PC-3 (cell line): ENCODE results near the gene MRPS24. TPM values are rescaled to one million over a fixed set of nuclear protein-coding genes. Genes with fewer than 3 reads are reported as not detected.
"Not testable (repeated sequence)": the region's sequence is repeated elsewhere in the genome, so short reads cannot be mapped to it uniquely, and the experiment has no call there.

Experiments used
- ATAC-seq: fragments of 200-7000 bp; cut with Tn5 transposase; 2 replicates; pipeline ENCODE4 v1.9.1; 2020; ENCODE audit warnings: mild to moderate bottlenecking, moderate library complexity
- BruUV-seq: library from RNA; stranded (reverse); fragments of 400-500 nt; replicated peaks from 2 replicates; lab custom pipeline; 2021; lab: Mats Ljungman, UMichigan
- CTCF ChIA-PET: fragments of 300-600 bp; sonication (Branson Sonifier 250); formaldehyde crosslinking; loops from one replicate; lab custom pipeline; 2022; ENCODE audit warnings: antibody characterized with exemption; lab: Charles Lee
- POLR2A ChIA-PET: fragments of 300-600 bp; sonication (Branson Sonifier 250); formaldehyde crosslinking; loops from one replicate; lab custom pipeline; 2022; ENCODE audit warnings: antibody characterized with exemption; ENCODE audit not compliant: unreplicated experiment; lab: Charles Lee
- DNase-seq: peaks from one replicate; pipeline ENCODE4 v3.0.0-alpha.2; 2015
- H2AFZ ChIP-seq: fragments of 300-600 bp; sonication (generic); 2 replicates; pipeline ENCODE4 v1.6.0; 2016; ENCODE audit warnings: antibody characterized with exemption, low read length
- H3F3A ChIP-seq: fragments of 300-600 bp; sonication (generic); one replicate; pipeline ENCODE4 v1.6.0; 2017; ENCODE audit warnings: antibody characterized with exemption, low read length, control low read depth, mild to moderate bottlenecking; ENCODE audit not compliant: unreplicated experiment
- H3K27ac ChIP-seq: fragments of 300-600 bp; sonication (generic); 2 replicates; pipeline ENCODE4 v1.5.1; 2016; ENCODE audit warnings: mild to moderate bottlenecking, low read length
- H3K27me3 ChIP-seq: fragments of 300-600 bp; sonication (generic); 2 replicates; pipeline ENCODE4 v1.6.1; 2016; ENCODE audit warnings: low read length, mixed read lengths
- H3K36me3 ChIP-seq: fragments of 300-600 bp; sonication (generic); 2 replicates; pipeline ENCODE4 v1.6.1; 2016; ENCODE audit warnings: low read depth, mixed run types, low read length, mixed read lengths
- H3K4me1 ChIP-seq: fragments of 300-600 bp; sonication (generic); 2 replicates; pipeline ENCODE4 v1.5.1; 2016; ENCODE audit warnings: low read length; ENCODE audit not compliant: insufficient read depth
- H3K4me2 ChIP-seq: fragments of 300-600 bp; sonication (generic); 2 replicates; pipeline ENCODE4 v1.6.0; 2016; ENCODE audit warnings: low read length
- H3K4me3 ChIP-seq: fragments of 300-600 bp; sonication (generic); 2 replicates; pipeline ENCODE4 v1.5.1; 2016; ENCODE audit warnings: mild to moderate bottlenecking, low read length, mixed read lengths
- H3K79me2 ChIP-seq: fragments of 300-600 bp; sonication (generic); 2 replicates; pipeline ENCODE4 v1.6.1; 2017; ENCODE audit warnings: low read length, mixed read lengths
- H3K9ac ChIP-seq: fragments of 300-600 bp; sonication (generic); 2 replicates; pipeline ENCODE4 v1.6.0; 2016; ENCODE audit warnings: mild to moderate bottlenecking, low read length
- H3K9me2 ChIP-seq: fragments of 300-600 bp; sonication (generic); replicated peaks from 2 replicates; pipeline ENCODE4 v1.6.1; 2016; ENCODE audit warnings: mixed run types, low read length, mixed read lengths
- H3K9me3 ChIP-seq: fragments of 300-600 bp; sonication (generic); 2 replicates; pipeline ENCODE4 v1.6.1; 2016; ENCODE audit warnings: low read length, mixed read lengths
- H4K20me1 ChIP-seq: fragments of 300-600 bp; sonication (generic); 2 replicates; pipeline ENCODE4 v1.6.1; 2016; ENCODE audit warnings: low read length, mixed read lengths
- EZH2 ChIP-seq: fragments of 300-600 bp; sonication (generic); IDR thresholded peaks from one replicate; pipeline ENCODE4 v1.6.1; 2017; ENCODE audit warnings: antibody characterized with exemption, mild to moderate bottlenecking, low read length; ENCODE audit not compliant: unreplicated experiment
- EZH2phosphoT487 ChIP-seq: fragments of 300-600 bp; sonication (generic); IDR thresholded peaks from 2 replicates; pipeline ENCODE4 v1.6.1; 2018; ENCODE audit warnings: mild to moderate bottlenecking, antibody characterized with exemption, low read length, borderline replicate concordance
- intact Hi-C: fragments of 100-400 bp; cut with micrococcal nuclease; formaldehyde crosslinking; loops from 2 replicates; pipeline ENCODE4 v1.9.0; 2023
- total RNA-seq: library from RNA; depleted of rRNA; stranded (reverse); fragments of >200 nt; gene quantifications from 2 replicates; pipeline ENCODE4 v1.2.3, GENCODE V29; 2014
- TF ChIP-seq, protein P1 (sequence below): fragments of 300-600 bp; sonication (generic); conservative IDR thresholded peaks from 2 replicates; pipeline ENCODE4 v1.5.1; 2017; ENCODE audit warnings: antibody characterized with exemption, low read depth, mild to moderate bottlenecking, low read length

Gene MRPS24
- total RNA-seq, 1 experiment from 2014 or later = 200 TPM

DNA sequence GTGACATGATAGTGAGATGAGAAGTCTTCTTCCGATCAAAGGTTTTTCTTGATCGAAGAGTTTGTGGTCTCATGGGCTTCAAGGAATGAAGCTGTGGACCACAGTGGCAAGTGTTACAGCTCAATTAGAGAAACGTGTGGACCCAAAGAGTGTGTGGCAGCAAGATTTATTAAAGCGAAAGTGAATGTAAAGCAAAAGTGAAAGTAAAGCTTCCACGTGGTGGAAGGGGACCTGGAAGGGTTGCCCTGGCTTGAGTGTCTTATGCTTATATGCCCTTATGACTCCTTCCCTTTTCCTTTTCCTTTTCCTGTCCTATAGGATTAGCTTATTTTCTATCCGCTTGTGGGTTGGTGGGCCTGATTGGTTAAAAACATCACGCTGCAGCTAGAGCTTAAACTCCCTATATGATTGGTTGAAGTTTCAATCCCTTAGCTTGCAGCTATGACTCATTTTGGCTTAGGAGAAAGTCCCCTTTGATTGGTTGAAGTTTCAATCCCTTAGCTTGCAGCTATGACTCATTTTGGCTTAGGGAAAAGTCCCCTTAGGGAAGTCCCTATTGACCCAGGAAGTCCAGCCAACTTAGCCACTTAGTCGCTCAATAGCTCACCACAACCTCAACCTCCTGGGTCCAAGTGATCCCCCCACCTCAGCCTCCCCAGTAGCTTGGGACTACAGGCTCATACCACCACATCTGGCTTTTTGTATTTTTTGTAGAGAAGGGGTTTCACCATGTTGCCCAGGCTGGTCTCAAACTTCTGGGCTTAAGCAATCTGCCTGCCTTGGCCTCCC lies 34.7 kb downstream of the MRPS24 start:
- H3K27ac ChIP-seq = no peak overlapping the region
- H3K36me3 ChIP-seq = no peaks in the 10 kb centered on the region; the same call in 1 of the 2 replicates
- DNase-seq = peak; percentile 46
- intact Hi-C loops = loop anchor here (5.0 kb wide), 1 partner anchor 187 kb away; no protein-coding TSS in a partner anchor
- no peaks in the 10 kb centered on the region for H3K9me2 ChIP-seq
- H3K9ac ChIP-seq = no peak overlapping the region
- H3K9me3 ChIP-seq = no peaks in the 10 kb centered on the region
- H4K20me1 ChIP-seq = no peaks in the 10 kb centered on the region
- H3K4me1 ChIP-seq = 0 out of 2 replicates have a peak, but pooled peaks cover 3% of the 10 kb centered on the region
- TF ChIP-seq, protein P1, sequence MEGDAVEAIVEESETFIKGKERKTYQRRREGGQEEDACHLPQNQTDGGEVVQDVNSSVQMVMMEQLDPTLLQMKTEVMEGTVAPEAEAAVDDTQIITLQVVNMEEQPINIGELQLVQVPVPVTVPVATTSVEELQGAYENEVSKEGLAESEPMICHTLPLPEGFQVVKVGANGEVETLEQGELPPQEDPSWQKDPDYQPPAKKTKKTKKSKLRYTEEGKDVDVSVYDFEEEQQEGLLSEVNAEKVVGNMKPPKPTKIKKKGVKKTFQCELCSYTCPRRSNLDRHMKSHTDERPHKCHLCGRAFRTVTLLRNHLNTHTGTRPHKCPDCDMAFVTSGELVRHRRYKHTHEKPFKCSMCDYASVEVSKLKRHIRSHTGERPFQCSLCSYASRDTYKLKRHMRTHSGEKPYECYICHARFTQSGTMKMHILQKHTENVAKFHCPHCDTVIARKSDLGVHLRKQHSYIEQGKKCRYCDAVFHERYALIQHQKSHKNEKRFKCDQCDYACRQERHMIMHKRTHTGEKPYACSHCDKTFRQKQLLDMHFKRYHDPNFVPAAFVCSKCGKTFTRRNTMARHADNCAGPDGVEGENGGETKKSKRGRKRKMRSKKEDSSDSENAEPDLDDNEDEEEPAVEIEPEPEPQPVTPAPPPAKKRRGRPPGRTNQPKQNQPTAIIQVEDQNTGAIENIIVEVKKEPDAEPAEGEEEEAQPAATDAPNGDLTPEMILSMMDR = no peak
- no peak for TF ChIP-seq EZH2
- no peak for TF ChIP-seq EZH2phosphoT487
- H3K4me2 ChIP-seq = peak overlapping the region; percentile 18; the same call in 1 of the 2 replicates
- no peaks in the 10 kb centered on the region for H3K27me3 ChIP-seq
- no peaks in the 10 kb centered on the region for H3K79me2 ChIP-seq
- CTCF ChIA-PET = no interaction called here
- BruUV-seq = no TSS peak
- POLR2A ChIA-PET = no interaction called here
- no peak overlapping the region for H3K4me3 ChIP-seq
- no peaks in the 10 kb centered on the region for H3F3A ChIP-seq
- no peak for ATAC-seq
- no peak overlapping the region for H2AFZ ChIP-seq

DNA sequence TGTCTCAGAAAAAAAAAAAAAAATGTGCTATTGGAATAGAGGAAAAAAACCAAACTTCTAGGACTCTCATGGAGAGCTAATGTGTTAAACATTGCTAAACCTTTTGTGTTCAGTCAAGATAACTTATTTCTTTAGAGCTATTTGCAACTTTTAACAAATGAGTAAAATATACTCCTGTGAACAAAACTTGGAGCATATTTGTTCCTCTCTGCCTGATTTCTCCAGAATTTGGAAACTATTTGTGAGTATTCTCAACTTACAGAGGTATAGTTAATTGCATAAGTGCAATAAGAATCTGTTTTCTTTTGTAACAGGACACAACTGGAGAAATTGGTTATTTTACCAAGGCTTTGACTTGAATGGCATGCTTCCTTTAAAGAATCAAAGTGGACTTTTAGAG lies 38.4 kb downstream of the MRPS24 start:
- H4K20me1 ChIP-seq, CTCF ChIA-PET, H2AFZ ChIP-seq, H3K9me3 ChIP-seq, H3K4me3 ChIP-seq, ATAC-seq, POLR2A ChIA-PET, H3K27ac ChIP-seq, H3K79me2 ChIP-seq, H3K4me1 ChIP-seq, intact Hi-C loops, H3K9ac ChIP-seq, H3K27me3 ChIP-seq, DNase-seq, BruUV-seq, H3K9me2 ChIP-seq, H3F3A ChIP-seq, H3K4me2 ChIP-seq, H3K36me3 ChIP-seq: not testable (repeated sequence)

DNA sequence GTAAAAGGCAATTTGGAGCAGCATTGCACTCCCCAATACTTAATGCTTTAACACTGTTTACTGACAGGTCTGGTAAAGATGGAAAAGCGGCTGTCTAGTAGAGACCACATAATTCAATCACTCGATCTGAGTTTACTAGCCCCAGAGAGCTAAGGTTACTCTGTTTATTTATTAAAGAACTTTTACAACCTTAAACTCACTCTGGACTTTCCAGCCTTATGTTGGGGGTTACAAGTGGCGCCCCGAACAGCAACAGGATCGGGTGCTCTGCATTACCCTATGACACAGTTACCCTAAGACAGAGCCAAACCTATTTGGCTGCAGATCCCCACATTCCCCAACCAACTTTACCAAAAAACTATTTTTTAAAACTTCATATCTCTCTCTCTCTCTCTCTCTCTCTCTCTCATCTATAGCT lies 43.9 kb downstream of the MRPS24 start:
- Histone ChIP-seq H3K79me2 (no peaks in the 10 kb centered on the region), H3K27me3 (no peaks in the 10 kb centered on the region), H3K9ac (no peak overlapping the region), H3K4me2 (no peak overlapping the region), H3K4me1 (peaks cover 7% of the 10 kb centered on the region; the same call in 1 of the 2 replicates), H4K20me1 (no peaks in the 10 kb centered on the region), H3K36me3 (no peaks in the 10 kb centered on the region), H3F3A (no peaks in the 10 kb centered on the region), H3K9me3 (no peaks in the 10 kb centered on the region), H3K4me3 (no peak overlapping the region), H3K9me2 (no peaks in the 10 kb centered on the region), H3K27ac (no peak overlapping the region), H2AFZ (no peak overlapping the region)
- BruUV-seq = no TSS peak
- POLR2A ChIA-PET = interaction anchor here (1.2 kb wide), 1 partner anchor 243 kb away, joined by 5 read pairs; the partner anchor contains the start of gene STK17A
- CTCF ChIA-PET = no interaction called here
- intact Hi-C loops = no loop called here
- DNase-seq (no peak), ATAC-seq (peak; percentile 40)
- no peak for TF ChIP-seq EZH2
- TF ChIP-seq, protein P1 = no peak
- TF ChIP-seq EZH2phosphoT487 = no peak
